BJ (cell line): ENCODE results near the gene SERPINA12. TPM values are rescaled to one million over a fixed set of nuclear protein-coding genes. Genes with fewer than 3 reads are reported as not detected.
A peak's percentile ranks its signal among the peaks of the same experiment; 100 is the strongest.

Source experiments
- CTCF ChIA-PET: fragments of 350-600 bp; formaldehyde crosslinking; extraction: SDS; loops from one replicate; lab custom pipeline; 2021; ENCODE audit warnings: antibody characterized with exemption, inconsistent platforms; lab: Yijun Ruan, JAX
- POLR2A ChIA-PET: fragments of 300-600 bp; sonication (Branson Sonifier 250); formaldehyde crosslinking; extraction: SDS; loops from one replicate; lab custom pipeline; 2021; ENCODE audit warnings: antibody characterized with exemption; lab: Charles Lee
- DNase-seq: peaks from one replicate; pipeline ENCODE4 v3.0.0-alpha.2; 2011; ENCODE audit warnings: low read depth
- H3K27me3 ChIP-seq: 2 replicates; pipeline ENCODE4 v1.6.0; 2011; ENCODE audit warnings: low read length; ENCODE audit not compliant: control insufficient read depth, insufficient read depth
- H3K36me3 ChIP-seq: 2 replicates; pipeline ENCODE4 v1.5.1; 2011; ENCODE audit warnings: low read length; ENCODE audit not compliant: control insufficient read depth, insufficient read depth
- H3K4me3 ChIP-seq: 2 replicates; pipeline ENCODE4 v1.5.1; 2011; ENCODE audit warnings: low read depth, mild to moderate bottlenecking, control low read depth, low read length
- CTCF ChIP-seq: IDR thresholded peaks from 2 replicates; pipeline ENCODE4 v1.5.1; 2011; ENCODE audit warnings: low read depth, mild to moderate bottlenecking, control low read depth, inconsistent platforms, low read length, moderate library complexity; ENCODE audit not compliant: insufficient read depth
- polyA plus RNA-seq: library from polyadenylated mRNA; depleted of rRNA; stranded (reverse); fragments of >200 nt; gene quantifications from 2 replicates; pipeline ENCODE4 v1.2.3, GENCODE V29; 2011

SERPINA12 gene
- polyA plus RNA-seq, 1 experiment, result not detected

- peak; percentile 88 for TF ChIP-seq CTCF
- Histone ChIP-seq H3K36me3 (no peaks in the 10 kb centered on the region), H3K27me3 (no peaks in the 10 kb centered on the region), H3K4me3 (no peak overlapping the region)
- DNase-seq, result no peak
- ChIA-PET POLR2A (no interaction called here), CTCF (interaction anchor here (0.7 to 3.2 kb wide), 29 partner anchors 10 to 839 kb away, joined by 3 to 36 read pairs (median 4); partner anchors contain the start of genes SERPINA12 and SERPINA4)
Observed at GRCh38 chr14:94548999-94549985, 40.0 kb upstream of the SERPINA12 start.

GRCh38 chr14:94548131-94548998, 39.1 kb upstream of the SERPINA12 start:
- ChIA-PET POLR2A (no interaction called here), CTCF (interaction anchor here (0.6 to 3.2 kb wide), 29 partner anchors 9 to 840 kb away, joined by 3 to 36 read pairs (median 4); partner anchors contain the start of genes SERPINA12 and SERPINA4)
- H3K4me3 ChIP-seq, result no peak overlapping the region
- TF ChIP-seq CTCF, result no peak
- no peaks in the 10 kb centered on the region for H3K27me3 ChIP-seq
- H3K36me3 ChIP-seq, result no peaks in the 10 kb centered on the region
- no peak for DNase-seq

DNA sequence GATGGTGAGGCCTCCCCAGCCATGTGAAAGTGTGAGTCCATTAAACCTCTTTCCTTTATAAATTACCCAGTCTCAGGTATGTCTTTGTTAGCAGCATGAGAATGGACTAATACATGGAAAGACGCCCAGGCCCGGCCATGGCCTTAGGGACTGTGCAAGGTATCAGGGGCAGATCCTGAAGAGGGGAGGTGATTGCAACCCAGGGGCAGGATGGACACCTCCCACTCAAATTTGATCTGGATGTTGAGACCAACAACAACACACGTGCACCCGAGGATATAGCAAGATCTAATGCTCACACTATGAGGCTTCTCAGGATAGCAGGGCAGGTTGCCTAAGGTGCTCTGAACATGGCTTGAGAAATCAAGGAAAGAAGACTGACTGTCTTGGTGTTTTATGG, 38.5 kb upstream of the SERPINA12 start:
- no peak for TF ChIP-seq CTCF
- CTCF ChIA-PET, result interaction anchor here (0.6 to 1.9 kb wide), 4 partner anchors 9 to 281 kb away, joined by 3 to 27 read pairs (median 3); no protein-coding TSS in a partner anchor
- no peaks in the 10 kb centered on the region for H3K36me3 ChIP-seq
- POLR2A ChIA-PET, result no interaction called here
- H3K27me3 ChIP-seq, result no peaks in the 10 kb centered on the region
- DNase-seq, result no peak
- H3K4me3 ChIP-seq, result no peak overlapping the region

DNA sequence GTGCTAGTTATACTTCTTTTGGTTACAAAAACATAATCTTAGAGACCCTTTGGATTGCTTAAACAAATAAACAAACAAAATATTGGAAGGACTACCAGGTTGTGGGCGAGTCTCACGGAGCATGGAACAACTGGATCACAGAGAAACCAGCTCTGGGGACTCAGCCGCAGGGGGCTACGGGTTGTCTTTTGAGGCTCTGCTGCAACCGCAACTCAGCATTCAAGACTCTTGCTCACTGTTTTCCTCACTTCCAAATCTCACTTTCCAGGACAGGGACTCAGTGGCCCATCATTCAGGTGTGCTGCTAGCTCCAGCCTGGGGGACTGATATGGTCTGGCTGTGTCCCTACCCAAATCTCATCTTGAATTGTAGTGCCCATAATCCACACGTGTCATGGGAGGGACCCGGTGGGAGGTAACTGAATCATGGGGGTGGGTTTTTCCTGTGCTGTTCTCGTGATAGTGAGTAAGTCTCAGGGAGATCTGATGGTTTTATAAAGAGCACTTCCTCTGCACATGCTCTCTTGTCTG, 37.9 kb upstream of the SERPINA12 start:
- ChIA-PET CTCF (no interaction called here), POLR2A (no interaction called here)
- DNase-seq, result no peak
- Histone ChIP-seq H3K4me3 (no peak overlapping the region), H3K36me3 (no peaks in the 10 kb centered on the region), H3K27me3 (no peaks in the 10 kb centered on the region)
- no peak for TF ChIP-seq CTCF
